HG03135 (cell line): ENCODE data around the gene SMIM14.
"Not testable (repeated sequence)": the region's sequence is repeated elsewhere in the genome, so short reads cannot be mapped to it uniquely, and the experiment has no call there.

Source experiments
- ATAC-seq: cut with Tn5 transposase; IDR thresholded peaks from one replicate; pipeline ENCODE4 v1.9.1; 2021; ENCODE audit warnings: mild to moderate bottlenecking, moderate library complexity; ENCODE audit not compliant: unreplicated experiment

SMIM14 gene

DNA sequence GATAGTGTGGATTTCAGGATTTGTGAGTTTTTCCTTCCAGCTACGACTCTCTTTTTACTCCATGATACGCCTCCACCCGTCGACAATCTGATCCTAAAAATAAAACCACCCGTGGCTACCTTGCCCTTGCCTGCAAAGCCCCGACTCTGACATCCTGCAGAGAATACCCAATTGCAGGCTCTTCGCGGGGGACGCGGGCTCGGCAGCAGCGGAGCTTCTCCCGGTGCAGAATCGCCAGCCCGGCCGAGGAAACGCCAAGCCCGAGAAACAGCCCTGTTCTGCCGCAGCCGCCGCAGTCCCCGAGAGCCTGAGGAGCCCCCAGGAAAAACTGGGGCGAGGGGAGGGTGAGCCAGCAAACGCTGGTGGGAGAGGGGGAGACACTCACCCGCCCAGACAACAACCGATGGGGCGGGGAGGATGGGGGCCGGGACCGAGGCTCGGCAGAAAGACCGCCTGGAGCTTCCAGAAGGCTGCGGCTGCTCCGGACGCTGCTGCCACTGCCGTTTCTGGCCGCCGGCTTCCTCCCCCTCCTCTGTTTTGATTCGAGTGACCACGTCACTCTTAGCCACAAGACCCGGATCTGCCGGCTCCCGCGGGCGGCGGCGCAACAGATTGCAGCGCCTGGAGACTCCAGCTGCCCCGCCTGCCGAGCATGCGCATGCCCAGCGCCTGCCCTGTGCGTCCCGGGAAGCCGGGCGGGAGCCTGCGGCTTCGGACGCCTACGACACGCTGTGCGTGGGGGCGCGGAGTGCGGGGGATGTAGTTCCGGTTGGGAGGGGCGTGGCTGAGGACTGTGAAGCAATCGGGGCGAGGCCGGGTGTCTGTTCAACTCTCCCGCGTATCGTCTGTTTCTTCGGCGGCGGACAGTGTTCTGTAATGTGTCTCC, at the start of gene SMIM14:
Gene SMIM14, minus strand, starts transcription at position 512 of the 886 bp plus-strand sequence. CDS start 33,720 bp downstream, outside the sequence.
- peak; percentile 67 for ATAC-seq

DNA sequence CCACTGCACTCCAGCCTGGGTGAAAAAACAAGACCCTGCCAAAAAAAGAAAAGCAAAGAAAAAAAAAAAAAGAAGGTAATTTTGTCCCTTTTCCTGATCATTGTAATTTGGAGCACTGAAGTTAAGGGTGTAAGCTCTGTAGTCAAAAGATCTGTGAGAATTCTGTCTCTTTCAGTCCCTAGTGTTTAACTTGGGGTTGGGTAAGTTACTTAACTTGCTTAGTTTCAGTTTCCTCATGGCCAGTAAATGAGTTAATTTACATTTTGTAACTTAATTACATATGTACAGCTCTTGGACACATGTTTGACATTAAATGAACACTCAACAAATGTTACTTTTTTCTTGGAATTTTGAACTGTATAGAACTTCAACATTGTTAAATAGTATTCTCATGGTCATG, 48.3 kb upstream of the SMIM14 start:
- no peak for ATAC-seq

DNA sequence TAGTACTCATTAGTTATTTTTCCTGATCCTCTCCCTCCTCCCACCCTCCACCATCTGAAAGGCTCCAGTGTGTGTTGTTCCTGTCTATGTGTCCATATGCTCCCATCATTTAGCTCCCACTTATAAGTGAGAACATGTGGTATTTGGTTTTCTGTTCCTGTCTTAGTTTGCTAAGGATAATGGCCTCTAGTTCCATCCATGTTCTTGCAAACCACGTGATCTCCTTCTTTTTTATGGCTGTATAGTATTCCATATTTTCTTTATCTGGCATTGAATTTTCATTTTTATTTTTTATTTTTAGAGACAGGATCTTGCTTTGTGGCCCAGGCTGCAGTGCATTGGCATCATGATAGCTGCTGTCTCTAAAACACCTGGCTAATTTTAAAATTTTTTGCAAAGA, 47.3 kb upstream of the SMIM14 start:
- no peak for ATAC-seq

DNA sequence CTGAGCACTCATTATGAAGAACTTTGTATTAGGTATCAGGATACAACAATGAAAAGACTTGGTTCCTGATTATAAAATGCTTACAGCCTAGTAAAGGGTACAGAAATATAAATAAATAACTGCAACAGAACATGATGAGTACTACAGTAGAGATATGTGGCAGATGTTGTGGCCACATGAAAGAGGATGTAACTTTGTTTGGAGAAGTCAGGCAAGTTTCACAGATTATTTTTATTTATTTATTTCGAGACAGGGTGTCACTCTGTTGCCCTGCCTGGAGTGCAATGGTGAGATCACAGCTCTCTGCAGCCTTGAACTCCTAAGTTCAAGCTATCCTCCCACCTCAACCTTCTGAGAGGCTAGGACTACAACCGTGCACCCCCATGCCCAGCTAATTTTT, 43.5 kb upstream of the SMIM14 start:
- peak; percentile 79 for ATAC-seq

DNA sequence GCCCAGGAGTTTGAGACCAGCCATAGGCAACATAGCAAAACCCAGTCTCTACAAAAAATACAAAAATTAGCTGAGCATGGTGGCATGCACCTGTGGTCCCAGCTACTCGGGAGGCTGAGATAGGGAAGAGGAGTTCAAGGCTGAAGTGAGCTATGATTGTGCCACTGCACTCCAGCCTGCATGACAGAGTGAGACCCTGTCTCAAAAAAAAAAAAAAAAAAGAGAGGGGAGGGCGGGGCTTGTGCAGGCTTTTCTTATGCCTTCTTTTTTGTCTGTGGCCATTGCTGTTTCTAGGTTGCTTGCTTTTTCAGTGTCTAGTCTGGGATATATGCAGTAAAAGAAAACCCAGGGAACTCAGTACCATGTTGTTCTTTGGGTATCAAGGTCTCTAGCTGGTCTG, 42.3 kb upstream of the SMIM14 start:
- ATAC-seq: not testable (repeated sequence)

DNA sequence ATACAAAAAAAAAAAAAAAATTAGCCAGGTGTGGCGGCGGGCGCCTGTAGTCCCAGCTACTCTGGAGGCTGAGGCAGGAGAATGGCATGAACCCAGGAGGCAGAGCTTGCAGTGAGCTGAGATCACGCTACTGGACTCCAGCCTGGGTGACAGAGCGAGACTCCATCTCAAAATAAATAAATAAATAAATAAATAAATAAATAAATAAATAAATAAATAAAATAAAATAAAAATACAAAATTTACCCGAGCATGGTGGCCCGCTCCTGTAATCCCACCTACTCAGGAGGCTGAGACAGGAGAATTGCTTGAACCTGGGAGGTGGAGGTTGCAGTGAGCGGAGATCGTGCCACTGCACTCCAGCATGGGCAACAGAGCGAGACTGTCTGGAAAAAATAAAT, 37.0 kb upstream of the SMIM14 start:
- not testable (repeated sequence) for ATAC-seq

DNA sequence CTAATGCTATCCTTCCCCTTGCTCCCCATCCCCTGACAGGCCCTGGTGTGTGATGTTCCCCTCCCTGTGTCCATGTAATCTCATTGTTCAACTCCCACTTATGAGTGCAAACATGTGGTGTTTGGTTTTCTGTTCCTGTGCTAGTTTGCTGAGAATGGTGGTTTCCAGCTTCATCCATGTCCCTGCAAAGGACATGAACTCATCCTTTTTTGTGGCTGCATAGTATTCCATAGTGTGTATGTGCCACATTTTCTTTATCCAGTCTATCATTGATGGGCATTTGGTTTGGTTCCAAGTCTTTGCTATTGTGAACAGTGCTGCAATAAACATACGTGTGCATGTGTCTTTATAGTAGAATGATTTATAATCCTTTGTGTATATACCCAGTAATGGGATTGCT, 31.6 kb upstream of the SMIM14 start:
- ATAC-seq: not testable (repeated sequence)

DNA sequence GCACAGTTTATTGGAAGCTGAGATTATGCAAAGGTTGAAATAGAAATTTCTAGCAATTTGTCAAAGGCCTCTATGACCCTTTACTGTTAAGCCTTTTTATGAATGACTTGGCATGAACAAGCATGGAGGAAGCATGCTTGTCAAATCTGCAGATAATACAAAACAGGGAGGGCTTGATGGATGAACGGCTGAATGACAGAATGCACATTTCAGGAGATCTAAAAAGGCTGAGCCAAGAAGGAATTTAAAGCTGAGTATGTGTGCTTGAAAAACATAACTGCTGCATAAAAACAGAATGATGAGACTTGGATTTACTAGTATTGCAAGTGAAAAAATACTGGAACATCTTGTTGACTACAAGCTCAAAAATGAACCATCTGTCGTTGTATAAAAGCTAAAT, 30.2 kb upstream of the SMIM14 start:
- no peak for ATAC-seq

DNA sequence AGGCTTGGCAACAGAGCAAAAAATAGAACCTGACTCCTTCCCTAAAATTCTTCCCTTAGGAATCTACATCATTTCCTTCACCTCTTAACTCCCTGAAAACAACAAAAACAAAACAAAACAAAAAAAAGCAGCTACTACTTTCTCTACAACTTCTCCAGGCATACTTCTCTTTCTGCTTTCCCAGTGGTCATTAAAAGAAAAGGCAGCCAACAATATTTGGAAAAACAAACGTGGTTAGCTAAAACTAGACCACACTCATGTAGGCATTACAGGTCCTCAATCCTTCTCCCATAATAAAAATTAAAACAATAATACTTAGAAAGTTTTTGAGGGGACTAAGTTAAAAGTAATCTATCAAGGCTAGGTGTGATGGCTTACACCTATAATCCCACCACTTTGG, 29.0 kb upstream of the SMIM14 start:
- ATAC-seq: no peak

DNA sequence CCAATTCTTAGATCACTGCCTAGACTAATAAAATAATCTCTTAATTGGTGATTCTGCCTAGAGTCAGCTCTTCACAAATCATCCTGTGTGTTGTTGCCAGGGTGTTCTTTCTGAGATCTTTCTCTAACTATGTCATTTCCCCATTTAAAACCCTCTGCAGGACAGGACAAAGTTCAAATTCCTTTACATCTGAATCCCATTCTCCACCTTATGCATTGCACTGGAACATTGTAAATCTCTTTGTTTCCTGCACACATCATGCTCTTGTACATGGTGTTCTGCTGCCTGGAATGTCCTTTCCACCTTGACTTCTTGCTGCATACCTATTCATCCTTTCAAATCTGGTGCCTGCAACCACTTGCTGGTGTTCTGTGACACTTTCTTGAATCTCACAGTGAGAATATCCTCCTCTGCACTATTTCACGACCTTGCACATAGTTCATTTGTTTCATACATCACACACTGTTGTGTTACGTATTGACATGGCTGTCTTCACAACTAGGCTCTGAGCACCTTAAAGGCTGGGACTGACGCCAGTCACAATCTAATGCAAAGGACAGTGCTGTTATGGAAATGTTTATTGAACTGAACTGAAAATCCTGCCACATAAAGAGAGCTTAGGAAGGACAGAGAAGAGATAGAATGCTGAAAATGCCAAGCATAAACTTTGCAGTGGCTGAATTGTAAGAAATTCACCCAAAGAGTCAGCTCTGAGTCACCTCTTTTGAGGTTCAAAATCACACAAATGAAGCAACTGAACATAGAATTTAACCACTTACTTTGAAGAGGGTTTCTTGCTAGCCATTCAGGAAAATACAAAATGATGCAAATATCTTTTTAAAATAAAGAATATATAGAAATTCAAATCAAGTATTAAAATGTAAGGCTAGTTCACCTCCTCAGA, 26.4 kb upstream of the SMIM14 start:
- ATAC-seq: no peak

DNA sequence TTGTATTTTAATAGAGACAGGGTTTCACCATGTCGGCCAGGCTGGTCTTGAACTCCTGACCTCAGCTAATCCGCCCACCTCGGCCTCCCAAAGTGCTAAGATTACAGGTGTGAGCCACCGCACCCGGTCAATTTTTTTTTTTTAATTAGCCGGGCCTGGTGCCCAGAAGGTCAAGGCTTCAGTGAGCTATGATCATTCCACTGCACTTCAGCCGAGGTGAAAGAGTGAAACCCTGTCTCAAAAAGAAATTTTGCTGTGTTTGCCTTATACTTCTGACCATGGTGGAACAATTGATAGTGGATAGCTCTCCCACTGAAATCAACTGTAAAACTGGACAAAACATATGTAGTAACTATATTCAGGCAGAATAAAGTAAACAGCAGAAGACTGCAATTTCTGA, 24.0 kb upstream of the SMIM14 start:
- ATAC-seq: no peak

DNA sequence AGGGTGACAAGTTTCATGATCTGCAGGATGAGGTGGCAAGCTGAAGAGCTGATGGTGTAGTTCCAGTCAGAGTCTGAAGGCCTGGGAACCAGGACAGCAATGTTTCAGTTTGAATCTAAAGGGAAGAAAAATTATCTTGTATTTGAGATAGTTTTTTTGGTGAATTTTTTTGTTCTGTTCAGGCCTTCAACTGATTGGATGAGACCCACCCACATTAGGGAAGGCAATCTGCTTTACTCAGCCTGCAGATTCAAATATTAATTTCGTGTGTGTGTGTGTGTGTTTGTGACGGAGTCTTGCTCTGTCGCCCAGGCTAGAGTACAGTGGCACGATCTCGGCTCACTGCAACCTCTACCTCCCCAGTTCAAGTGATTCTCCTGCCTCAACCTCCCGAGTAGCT, 22.1 kb upstream of the SMIM14 start:
- ATAC-seq: no peak

DNA sequence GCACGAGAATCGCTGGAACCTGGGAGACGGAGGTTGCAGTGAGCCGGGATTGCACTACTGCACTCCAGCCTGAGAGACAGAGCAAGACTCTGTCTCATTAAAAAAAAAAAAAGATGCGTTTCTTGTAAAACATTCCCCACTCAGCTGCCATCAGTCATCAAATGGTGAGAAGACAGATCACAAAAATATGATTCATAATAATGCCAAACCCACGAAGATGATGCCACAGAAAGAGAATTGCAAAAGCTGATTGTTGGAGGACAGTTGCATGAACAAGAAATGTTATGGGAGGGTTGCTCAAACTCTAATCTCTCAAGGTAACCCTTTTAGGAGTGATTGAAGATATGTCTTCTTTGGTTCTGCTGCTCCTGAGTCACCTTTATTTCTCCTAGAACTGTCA, 21.4 kb upstream of the SMIM14 start:
- ATAC-seq: no peak

DNA sequence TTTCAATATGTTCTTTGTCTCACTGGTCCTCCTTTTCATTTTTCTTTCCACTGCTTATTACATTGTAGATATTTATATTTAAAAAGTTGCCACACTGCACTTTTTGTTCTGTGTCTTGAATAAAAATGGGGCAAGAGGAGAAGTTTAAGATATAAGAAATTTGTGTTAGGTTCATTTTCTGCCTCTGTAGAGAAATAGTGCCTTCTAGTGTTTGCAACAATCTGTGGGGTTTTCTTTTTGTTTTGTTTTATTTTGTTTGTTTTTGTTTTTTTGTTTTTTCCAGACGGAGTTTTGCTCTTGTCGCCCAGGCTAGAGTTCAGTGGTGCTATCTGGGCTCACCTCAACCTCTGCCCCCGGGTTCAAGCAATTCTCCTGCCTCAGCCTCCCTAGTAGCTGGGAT, 20.1 kb upstream of the SMIM14 start:
- ATAC-seq: no peak

DNA sequence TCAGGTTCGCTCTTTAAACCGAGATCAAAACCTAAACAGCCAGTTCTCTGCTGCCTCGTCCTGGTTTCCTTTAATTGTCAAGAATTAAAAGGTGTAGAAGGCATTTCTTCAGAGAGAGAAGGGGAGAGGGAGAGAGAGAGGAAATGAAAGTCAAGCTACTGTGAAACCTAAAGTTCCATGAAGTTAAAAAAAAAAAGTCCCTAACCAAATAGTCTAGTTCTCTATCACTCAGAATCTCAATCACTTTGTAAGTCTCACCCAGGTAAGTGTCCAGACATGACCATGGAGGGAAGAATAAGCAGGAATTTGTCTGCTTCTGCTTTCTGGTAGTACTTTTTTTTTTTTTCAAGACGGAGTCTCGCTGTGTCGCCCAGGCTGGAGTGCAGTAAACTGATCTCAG, 18.8 kb upstream of the SMIM14 start:
- peak; percentile 68 for ATAC-seq

DNA sequence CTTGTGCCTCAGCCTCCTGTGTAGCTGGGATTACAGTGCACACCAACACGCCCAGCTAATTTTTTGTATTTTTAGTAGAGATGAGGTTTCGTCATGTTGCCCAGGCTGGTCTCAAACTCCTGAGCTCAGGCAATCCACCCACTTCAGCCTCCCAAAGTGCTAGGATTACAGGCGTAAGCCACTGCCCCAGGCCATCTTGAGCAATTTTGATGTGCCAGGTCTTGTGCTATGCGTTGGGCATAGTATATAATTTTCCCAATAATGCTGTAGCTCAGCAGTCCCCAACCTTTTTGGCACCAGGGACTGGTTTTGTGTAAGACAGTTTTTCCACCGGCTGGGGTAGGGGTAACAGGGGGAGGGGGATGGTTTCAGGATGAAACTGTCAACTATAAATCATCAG, 18.0 kb upstream of the SMIM14 start:
- ATAC-seq: not testable (repeated sequence)

DNA sequence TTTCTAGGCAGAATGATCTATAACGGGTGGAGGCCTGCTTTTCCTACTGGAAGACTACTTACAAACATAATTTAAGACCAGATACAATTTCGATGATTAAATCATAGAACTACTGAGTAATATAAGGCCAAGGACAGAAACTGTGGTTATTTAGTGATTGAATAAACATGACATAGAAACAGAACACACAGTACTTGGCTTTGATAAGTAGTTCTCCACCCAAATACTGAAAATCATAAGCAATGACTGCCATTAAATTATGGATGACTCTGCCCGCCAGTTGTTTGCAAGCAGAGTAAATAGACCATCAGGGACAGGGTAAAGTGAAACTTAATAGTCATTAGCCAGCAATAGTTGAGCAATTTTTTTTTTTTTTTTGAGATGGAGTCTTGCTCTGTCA, 17.2 kb upstream of the SMIM14 start:
- ATAC-seq: no peak

DNA sequence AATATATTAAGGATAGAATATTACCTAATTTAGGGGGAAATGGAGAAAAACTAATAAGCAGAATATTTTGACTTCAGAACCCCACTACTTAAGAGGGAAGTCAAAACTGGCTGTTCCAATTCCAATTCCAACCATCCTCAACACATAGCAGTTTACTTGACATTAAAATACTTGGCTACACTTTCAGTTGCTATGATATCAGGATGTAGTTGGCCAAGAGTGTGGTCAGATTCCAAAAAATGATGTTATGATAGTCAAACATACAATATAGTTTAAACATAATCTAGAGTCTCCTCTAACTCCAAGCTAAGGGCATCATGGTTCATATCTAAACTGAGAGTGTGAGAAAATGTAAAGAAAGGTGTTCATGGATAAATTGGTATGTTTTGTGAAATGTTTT, 16.5 kb upstream of the SMIM14 start:
- no peak for ATAC-seq

DNA sequence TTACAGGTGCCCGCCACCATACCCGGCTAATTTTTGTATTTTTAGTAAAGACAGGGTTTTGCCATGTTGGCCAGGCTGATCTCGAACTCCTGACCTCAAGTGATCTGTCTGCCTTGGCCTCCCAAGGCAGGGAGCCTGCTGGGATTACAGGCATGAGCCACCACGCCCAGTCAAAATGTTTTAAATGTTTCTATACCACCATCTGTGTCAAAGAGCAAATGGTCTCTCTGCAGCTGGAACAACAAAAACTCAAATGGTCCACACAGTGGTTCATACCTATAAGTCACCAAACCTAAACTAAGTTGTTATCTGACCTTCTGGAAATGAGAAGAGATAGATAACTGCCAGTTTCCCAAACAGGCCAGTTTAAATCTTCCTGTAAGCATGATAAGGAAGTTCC, 12.9 kb upstream of the SMIM14 start:
- not testable (repeated sequence) for ATAC-seq

DNA sequence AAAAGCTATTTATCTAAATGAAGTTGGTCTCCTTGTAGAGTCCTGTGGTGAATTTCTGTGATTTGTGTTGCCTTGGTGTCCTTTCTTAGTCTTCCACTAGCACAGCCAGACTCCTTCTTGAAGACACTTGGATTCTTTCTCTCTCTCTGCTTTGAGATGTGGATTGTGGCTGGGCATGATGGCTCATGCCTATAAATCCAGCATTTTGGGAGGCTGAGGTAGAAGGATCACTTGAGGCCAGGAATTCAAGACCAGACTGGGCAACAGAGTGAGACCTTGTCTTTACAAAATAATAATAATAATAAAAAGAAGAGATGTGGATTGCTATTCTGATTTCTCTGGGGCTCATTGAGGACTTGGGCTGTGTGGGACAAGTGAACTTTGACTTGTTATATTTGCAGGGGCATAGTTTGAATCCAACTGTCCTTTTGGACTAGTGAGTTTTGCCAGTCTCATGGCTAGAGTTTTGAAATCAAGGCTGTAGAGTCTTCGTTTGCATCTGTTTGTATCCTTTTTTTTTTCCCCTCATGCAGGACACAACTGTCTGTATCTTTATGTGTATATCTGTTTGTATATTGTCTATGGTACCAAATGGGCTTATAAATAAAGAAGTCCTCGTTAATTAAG, 11.1 kb upstream of the SMIM14 start:
- no peak for ATAC-seq

DNA sequence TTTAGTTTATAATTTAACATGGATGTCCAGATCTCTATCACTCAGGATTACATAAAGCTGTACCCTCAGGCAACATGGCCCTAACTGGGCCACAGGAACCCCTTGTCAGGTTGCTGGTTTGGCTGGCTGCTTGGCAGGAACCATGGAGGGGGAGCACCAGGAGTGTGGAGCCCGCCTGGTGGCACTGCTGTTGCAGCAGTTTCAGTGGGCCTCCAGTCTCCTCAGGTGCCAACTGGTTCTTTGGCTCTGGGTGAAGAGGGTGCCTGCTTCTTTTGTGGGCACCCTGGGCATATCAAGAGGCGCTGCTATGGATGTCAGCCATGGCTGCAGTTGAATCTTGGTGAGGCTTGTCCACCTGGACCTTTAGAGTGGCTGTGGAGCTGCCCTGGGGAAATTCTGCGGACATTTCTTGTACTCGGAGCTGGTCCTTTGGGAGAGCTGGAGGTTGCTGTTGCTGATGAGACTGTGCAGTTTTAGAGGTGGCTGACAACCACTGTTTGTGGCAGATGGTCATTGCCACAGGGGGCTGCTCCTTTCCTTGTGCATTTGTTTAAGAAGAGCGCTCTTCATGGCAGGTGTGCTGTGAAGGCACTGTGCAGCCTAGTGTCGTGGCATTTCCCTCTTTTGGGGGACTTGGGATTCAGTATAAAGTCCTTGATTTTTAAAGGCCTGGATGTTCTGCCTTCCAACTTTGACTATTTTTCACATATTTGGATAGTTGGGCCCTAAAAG, 10.3 kb upstream of the SMIM14 start:
- no peak for ATAC-seq
